GM12878 (cell line): ENCODE data around the gene METTL3. TPM values are rescaled to one million over a fixed set of nuclear protein-coding genes. Genes with fewer than 3 reads are reported as not detected.

Source experiments
- ATAC-seq: fragments of 200-7000 bp; cut with Tn5 transposase; 3 replicates; pipeline ENCODE4 v1.9.1; 2020; ENCODE audit warnings: mild to moderate bottlenecking, moderate library complexity
- BruUV-seq: library from RNA; stranded (reverse); fragments of 400-500 nt; replicated peaks from 2 replicates; lab custom pipeline; 2021; lab: Mats Ljungman, UMichigan
- CTCF ChIA-PET: fragments of 300-600 bp; sonication (Branson Sonifier 250); formaldehyde crosslinking; extraction: SDS; loops from one replicate; lab custom pipeline; 2021; ENCODE audit warnings: inconsistent platforms; lab: Yijun Ruan, JAX
- POLR2A ChIA-PET: fragments of 350-600 bp; formaldehyde crosslinking; extraction: SDS; loops from one replicate; lab custom pipeline; 2021; ENCODE audit warnings: inconsistent platforms; lab: Charles Lee
- RAD21 ChIA-PET: fragments of 300-600 bp; sonication (Branson Sonifier 250); formaldehyde crosslinking; loops from one replicate; lab custom pipeline; 2023; ENCODE audit warnings: antibody characterized with exemption; ENCODE audit not compliant: unreplicated experiment; lab: Charles Lee
- SMC1A ChIA-PET: fragments of 300-600 bp; sonication (Branson Sonifier 250); formaldehyde crosslinking; loops from one replicate; lab custom pipeline; 2023; ENCODE audit not compliant: unreplicated experiment, uncharacterized antibody; lab: Charles Lee
- DNase-seq: peaks from one replicate; pipeline ENCODE4 v3.0.0-alpha.2; 2011; ENCODE audit warnings: low read depth, low spot score
- FAIRE-seq: peaks from 3 replicates; lab custom pipeline; 2011; peaks lifted over from hg19 to GRCh38; lab: Jason Lieb, UNC
- H2AFZ ChIP-seq: 2 replicates; pipeline ENCODE4 v1.6.0; 2011; ENCODE audit warnings: low read depth, low read length, control low read depth; ENCODE audit not compliant: control insufficient read depth
- H3K27ac ChIP-seq: 2 replicates; pipeline ENCODE4 v1.5.1; 2011; ENCODE audit warnings: control low read depth; ENCODE audit not compliant: control insufficient read depth, insufficient read depth
- H3K27me3 ChIP-seq, 2 experiments: replicated peaks in 1 of 2; 2 replicates each; pipeline versions ENCODE4 v1.6.0 to v1.6.1; 2011; ENCODE audit warnings: low read length in 1 of 2; ENCODE audit not compliant: control insufficient read depth in 2 of 2, insufficient read depth in 2 of 2
- H3K36me3 ChIP-seq, 2 experiments: 2 replicates each; pipeline ENCODE4 v1.5.1; 2011; ENCODE audit warnings: low read length in 1 of 2; ENCODE audit not compliant: control insufficient read depth in 2 of 2, insufficient read depth in 2 of 2
- H3K4me1 ChIP-seq: 2 replicates; pipeline ENCODE4 v1.6.1; 2011; ENCODE audit warnings: mild to moderate bottlenecking, low read length, moderate library complexity, mixed read lengths; ENCODE audit not compliant: control insufficient read depth, insufficient read depth
- H3K4me2 ChIP-seq: 2 replicates; pipeline ENCODE4 v1.6.0; 2011; ENCODE audit warnings: control low read depth; ENCODE audit not compliant: control insufficient read depth, insufficient read depth
- H3K4me3 ChIP-seq: fragments of 200-600 bp; sonication (generic); 2 replicates; pipeline ENCODE4 v1.5.1; 2016
- H3K79me2 ChIP-seq: 2 replicates; pipeline ENCODE4 v1.6.0; 2011; ENCODE audit warnings: low read length; ENCODE audit not compliant: control insufficient read depth, insufficient read depth
- H3K9ac ChIP-seq: 2 replicates; pipeline ENCODE4 v1.8.0; 2011; ENCODE audit warnings: low read length, control low read depth, mixed read lengths; ENCODE audit not compliant: control insufficient read depth, insufficient read depth
- H3K9me3 ChIP-seq: replicated peaks from 3 replicates; pipeline ENCODE4 v1.5.1; 2011; ENCODE audit warnings: mild to moderate bottlenecking, low read length; ENCODE audit not compliant: control insufficient read depth, insufficient read depth
- H4K20me1 ChIP-seq: 2 replicates; pipeline ENCODE4 v1.6.0; 2011; ENCODE audit not compliant: control insufficient read depth, insufficient read depth
- MYB ChIP-seq: fragments of 150-350 bp; IDR thresholded peaks from 2 replicates; pipeline ENCODE4 v1.6.1; 2014; ENCODE audit warnings: mild to moderate bottlenecking, low read depth, low read length, borderline replicate concordance
- SUZ12 ChIP-seq: fragments of 200-600 bp; sonication (generic); IDR thresholded peaks from one replicate; pipeline ENCODE4 v1.6.1; 2018; ENCODE audit warnings: antibody characterized with exemption, mild to moderate bottlenecking; ENCODE audit not compliant: unreplicated experiment
- WGBS: methylation state at CpG from one replicate; pipeline ENCODE4 v1.1.6; 2016; ENCODE audit warnings: low lambda C conversion rate; ENCODE audit not compliant: insufficient replicate concordance, insufficient coverage; ENCODE audit errors: missing lambda C conversion rate; 5-methylcytosine and 5-hydroxymethylcytosine counted together
- in situ Hi-C: fragments of 300-500 bp; cut with MboI; formaldehyde crosslinking; loops from 9 replicates; pipeline ENCODE4 v1.14.3; 2018; ENCODE audit warnings: mixed read lengths
- intact Hi-C: fragments of 100-400 bp; cut with micrococcal nuclease; formaldehyde crosslinking; loops from one replicate; pipeline ENCODE4 v1.14.2; 2022; ENCODE audit not compliant: unreplicated experiment
- polyA plus RNA-seq, 11 experiments: library from polyadenylated mRNA; depleted of rRNA in 4 of 11; unstranded in 6 of 11; stranded (reverse) in 5 of 11; fragments of >200 nt; fragmentation: Nextera tagmentation in 4 of 11; fragmentation: Illumina TruSeq in 1 of 11; extraction: Ambion mirVana in 4 of 11; extraction: Trizol in 1 of 11; gene quantifications; 1 replicate in 1 of 11; 2 replicates in 10 of 11; pipeline versions ENCODE4 v1.2.1 to v1.2.3, GENCODE V29; 2011 to 2016; ENCODE audit warnings: inconsistent platforms in 2 of 11, missing spikeins in 2 of 11, low read depth in 1 of 11
- total RNA-seq, 4 experiments: library from RNA; depleted of rRNA in 3 of 4; stranded (reverse); fragments of >200 nt in 3 of 4; fragmentation: Illumina TruSeq in 1 of 4; extraction: Trizol in 1 of 4; gene quantifications; 2 replicates each; pipeline versions ENCODE4 v1.2.1 to v1.2.3, GENCODE V29; 2013 to 2021
- TF ChIP-seq, protein P1 (sequence below): IDR thresholded peaks from 2 replicates; pipeline ENCODE4 v1.6.1; 2012; ENCODE audit warnings: improper control_type of control experiment, low read depth, low read length; ENCODE audit not compliant: insufficient replicate concordance

METTL3 gene
- total and polyA plus RNA-seq, 10 of the 15 experiments (the other 5 are each of a cell fraction or from before 2014, with no cell fraction given) = 32.8 to 165 (median 65.5) TPM

DNA sequence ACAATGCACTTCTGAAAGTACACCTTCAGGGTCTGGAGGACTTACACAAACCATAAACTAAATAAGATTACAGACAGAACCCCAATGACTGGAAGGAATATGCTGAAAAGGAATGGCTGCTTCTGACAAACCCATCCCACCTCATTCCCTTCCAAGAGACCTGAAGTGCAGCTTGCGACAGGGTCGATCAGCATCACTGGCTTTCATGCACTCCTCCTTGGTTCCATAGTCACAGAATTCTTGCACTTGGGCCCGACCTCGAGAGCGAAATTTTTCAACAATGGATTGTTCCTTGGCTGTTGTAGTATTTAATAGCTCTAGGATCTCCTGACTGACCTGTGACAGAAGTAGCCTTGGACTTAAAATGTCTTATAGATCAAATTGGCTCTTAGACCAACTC, 9.6 kb downstream of the METTL3 start:
- H3K4me2 ChIP-seq = no peak overlapping the region
- no TSS peak for BruUV-seq
- no peak overlapping the region for H3K27ac ChIP-seq
- in situ Hi-C loops = loop anchor here (5.0 kb wide), 1 partner anchor 56 kb away; no protein-coding TSS in a partner anchor
- H3K4me3 ChIP-seq = no peak overlapping the region
- 98% methylated on average over 5 of the region's 5 CpGs for whole genome bisulfite sequencing
- ChIA-PET CTCF (interaction anchor here (1.0 to 7.8 kb wide), 5 partner anchors 9 to 56 kb away, joined by 4 to 207 read pairs (median 5); partner anchors contain the start of genes METTL3 and SALL2), POLR2A (interaction anchor here (0.6 to 1.9 kb wide), 3 partner anchors 9 to 10 kb away, joined by 3 to 6 read pairs (median 3); partner anchors contain the start of gene METTL3), SMC1A (interaction anchor here (1.0 to 2.9 kb wide), 4 partner anchors 11 to 55 kb away, joined by 3 to 9 read pairs (median 6); partner anchors contain the start of genes METTL3, RAB2B and TOX4), RAD21 (interaction anchor here (1.2 to 6.1 kb wide), 3 partner anchors 10 to 57 kb away, joined by 5 to 141 read pairs (median 7); partner anchors contain the start of genes METTL3 and SALL2)
- no peak for DNase-seq
- intact Hi-C loops = no loop called here
- no peak overlapping the region for H3K9ac ChIP-seq
- TF ChIP-seq MYB (no peak), SUZ12 (no peak)
- TF ChIP-seq, protein P1, sequence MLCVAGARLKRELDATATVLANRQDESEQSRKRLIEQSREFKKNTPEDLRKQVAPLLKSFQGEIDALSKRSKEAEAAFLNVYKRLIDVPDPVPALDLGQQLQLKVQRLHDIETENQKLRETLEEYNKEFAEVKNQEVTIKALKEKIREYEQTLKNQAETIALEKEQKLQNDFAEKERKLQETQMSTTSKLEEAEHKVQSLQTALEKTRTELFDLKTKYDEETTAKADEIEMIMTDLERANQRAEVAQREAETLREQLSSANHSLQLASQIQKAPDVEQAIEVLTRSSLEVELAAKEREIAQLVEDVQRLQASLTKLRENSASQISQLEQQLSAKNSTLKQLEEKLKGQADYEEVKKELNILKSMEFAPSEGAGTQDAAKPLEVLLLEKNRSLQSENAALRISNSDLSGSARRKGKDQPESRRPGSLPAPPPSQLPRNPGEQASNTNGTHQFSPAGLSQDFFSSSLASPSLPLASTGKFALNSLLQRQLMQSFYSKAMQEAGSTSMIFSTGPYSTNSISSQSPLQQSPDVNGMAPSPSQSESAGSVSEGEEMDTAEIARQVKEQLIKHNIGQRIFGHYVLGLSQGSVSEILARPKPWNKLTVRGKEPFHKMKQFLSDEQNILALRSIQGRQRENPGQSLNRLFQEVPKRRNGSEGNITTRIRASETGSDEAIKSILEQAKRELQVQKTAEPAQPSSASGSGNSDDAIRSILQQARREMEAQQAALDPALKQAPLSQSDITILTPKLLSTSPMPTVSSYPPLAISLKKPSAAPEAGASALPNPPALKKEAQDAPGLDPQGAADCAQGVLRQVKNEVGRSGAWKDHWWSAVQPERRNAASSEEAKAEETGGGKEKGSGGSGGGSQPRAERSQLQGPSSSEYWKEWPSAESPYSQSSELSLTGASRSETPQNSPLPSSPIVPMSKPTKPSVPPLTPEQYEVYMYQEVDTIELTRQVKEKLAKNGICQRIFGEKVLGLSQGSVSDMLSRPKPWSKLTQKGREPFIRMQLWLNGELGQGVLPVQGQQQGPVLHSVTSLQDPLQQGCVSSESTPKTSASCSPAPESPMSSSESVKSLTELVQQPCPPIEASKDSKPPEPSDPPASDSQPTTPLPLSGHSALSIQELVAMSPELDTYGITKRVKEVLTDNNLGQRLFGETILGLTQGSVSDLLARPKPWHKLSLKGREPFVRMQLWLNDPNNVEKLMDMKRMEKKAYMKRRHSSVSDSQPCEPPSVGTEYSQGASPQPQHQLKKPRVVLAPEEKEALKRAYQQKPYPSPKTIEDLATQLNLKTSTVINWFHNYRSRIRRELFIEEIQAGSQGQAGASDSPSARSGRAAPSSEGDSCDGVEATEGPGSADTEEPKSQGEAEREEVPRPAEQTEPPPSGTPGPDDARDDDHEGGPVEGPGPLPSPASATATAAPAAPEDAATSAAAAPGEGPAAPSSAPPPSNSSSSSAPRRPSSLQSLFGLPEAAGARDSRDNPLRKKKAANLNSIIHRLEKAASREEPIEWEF = no peak
- no peaks in the 10 kb centered on the region for H3K27me3 ChIP-seq
- FAIRE-seq = no peak
- no peak overlapping the region for H2AFZ ChIP-seq
- no peak for ATAC-seq
- peaks cover 22% of the 10 kb centered on the region for H3K79me2 ChIP-seq
- no peaks in the 10 kb centered on the region for H4K20me1 ChIP-seq
- H3K36me3 ChIP-seq = peaks cover 11 to 38% of the 10 kb centered on the region in 2 experiments
- H3K9me3 ChIP-seq = no peaks in the 10 kb centered on the region
- H3K4me1 ChIP-seq = peaks cover 10% of the 10 kb centered on the region
